Stimulated activated CD8-positive, alpha-beta memory T cell treated with anti-CD3 and anti-CD28 coated beads, Interleukin-4, amount 100 ng/mL, for 48 hours (primary cell): Measurements from ENCODE around the gene WDR27.

Experiments
- DNase-seq: peaks from one replicate; pipeline ENCODE4 v3.0.0-alpha.2; 2020

The WDR27 gene

DNA sequence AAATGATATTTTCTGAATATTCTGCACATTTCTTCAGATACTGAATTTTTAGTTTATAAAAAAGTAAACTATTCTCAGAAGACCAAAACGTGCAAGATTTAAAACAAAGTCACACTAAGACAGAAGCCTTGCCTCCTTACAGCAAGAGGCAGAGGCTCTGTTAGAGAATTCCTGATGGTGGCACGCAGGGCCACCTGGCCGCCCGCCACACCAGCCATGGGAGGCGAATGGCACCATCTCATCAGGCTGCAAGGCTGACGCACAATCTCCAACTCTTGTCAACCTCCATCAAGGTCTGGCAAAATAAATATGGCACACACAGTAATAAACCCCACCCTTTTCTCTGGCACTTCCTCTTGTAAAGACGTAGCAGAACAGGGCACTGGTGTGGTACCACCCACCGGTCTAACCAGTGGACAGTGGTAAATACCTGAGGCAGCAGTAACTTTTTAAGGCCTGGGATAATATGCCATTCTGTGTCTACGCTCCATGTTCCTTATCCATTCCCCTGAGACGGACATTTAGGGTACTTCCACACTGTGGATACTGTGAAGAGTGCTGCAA lies 111.4 kb downstream of the WDR27 start:
- no peak for DNase-seq

- DNase-seq, result no peak
These were observed 112.1 kb downstream of the WDR27 start for GRCh38 chr6:169589699-169590257.

GRCh38 chr6:169589293-169589692 lies 112.5 kb downstream of the WDR27 start:
- no peak for DNase-seq

- no peak for DNase-seq
These were observed 113.9 kb downstream of the WDR27 start for GRCh38 chr6:169587975-169588374.

GRCh38 chr6:169583886-169584541 lies 117.8 kb downstream of the WDR27 start:
- no peak for DNase-seq

GRCh38 chr6:169579407-169580111 lies 122.3 kb downstream of the WDR27 start:
- no peak for DNase-seq

DNA sequence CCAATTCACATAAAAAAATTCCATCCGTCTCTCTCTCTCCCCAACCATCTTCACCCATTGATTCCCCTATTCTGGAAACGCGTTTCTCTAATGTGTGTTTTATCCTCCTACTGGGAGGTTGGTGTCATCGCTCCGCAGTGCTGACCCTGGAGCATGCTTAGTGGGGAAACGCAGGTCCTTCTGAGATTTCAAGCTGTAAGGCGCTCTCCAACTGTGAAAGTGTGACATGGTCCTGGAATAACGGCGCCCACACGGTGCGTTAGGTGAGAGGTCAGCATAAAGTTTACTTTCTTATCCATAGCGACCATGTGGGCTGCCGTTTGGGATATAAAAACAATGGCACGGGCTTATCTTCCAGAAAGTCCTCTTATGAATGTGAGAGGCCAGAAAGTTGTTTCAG lies 123.9 kb downstream of the WDR27 start:
- no peak for DNase-seq

DNA sequence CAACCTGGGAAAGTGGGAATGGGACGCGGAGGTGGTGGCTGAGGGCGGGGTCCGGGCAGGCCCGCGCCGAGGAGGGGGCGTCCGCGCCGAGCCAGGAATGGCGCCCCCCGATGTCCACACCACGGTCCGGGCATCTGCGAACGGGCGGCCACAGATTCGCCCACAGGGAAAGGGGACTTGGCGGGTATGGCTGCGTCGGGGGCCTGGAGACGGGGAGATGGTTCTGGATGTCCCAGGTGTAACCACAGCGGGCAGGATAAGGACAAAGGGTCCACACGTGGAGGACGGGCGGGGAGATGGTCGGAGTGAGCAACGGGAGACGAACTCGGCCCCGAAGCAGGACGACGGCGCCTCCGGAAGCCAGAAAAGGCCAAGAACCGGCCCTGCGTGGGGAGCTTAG lies 124.6 kb downstream of the WDR27 start:
- no peak for DNase-seq

GRCh38 chr6:169575821-169576220 lies 126.0 kb downstream of the WDR27 start:
- DNase-seq, result no peak

DNA sequence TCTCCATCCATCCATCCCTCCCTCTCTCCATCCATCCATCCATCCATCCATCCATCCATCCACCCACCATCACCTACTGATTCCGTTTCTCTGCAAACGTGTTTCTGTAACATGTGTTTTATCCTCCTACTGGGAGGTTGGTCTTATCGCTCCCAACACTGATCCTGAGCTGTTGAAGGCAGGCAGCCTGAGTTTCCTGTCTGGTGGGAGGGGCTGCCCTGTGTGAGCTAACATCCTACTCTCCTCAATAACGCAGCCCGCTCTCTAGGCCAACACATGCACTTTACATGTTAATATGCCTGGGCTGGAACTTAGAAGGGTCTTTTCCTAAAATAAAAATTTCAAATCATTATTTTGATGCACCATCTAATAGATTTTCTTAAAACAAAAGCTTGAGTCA lies 126.5 kb downstream of the WDR27 start:
- no peak for DNase-seq

- no peak for DNase-seq
These were observed 127.4 kb downstream of the WDR27 start for GRCh38 chr6:169574420-169574819.

GRCh38 chr6:169573883-169574282 lies 127.9 kb downstream of the WDR27 start:
- DNase-seq, result no peak

- no peak for DNase-seq
These were observed 130.5 kb downstream of the WDR27 start for GRCh38 chr6:169571123-169571962.

DNA sequence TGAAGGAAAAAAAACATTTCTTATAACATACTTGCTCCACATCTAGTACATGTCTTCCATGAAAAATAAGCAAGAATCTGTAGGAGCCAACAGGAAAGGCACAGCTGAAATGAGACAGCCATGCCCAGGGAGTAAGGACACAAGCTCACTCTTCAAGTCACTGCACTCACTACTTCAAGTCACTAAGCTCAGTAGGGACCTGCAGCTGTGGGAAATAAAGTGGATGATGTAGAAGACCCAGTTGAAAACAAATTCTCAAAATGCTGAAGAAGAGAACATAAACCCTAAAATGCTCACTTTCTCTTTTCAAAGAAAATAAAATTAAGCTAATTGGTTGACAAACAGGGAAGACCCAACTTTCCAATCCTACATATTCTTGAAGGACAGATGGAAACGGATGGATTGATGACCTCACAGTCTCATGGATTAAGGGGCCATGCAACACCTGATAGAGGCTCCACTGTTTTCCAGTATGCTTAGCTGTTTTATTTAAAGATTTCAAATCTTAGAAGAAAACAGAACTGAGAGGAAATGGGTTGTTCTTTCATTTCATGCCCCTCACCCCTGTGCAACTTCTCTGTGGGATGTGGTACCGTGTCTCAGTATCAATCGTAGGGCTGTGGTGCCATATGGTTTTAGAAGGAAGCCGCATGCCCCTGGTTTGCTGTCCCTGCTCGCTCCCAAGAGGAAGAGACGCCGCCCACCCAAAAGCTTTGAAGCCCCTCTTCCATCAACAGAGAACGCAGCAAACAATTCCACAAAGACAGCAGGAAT lies 133.3 kb downstream of the WDR27 start:
- DNase-seq, result no peak

DNA sequence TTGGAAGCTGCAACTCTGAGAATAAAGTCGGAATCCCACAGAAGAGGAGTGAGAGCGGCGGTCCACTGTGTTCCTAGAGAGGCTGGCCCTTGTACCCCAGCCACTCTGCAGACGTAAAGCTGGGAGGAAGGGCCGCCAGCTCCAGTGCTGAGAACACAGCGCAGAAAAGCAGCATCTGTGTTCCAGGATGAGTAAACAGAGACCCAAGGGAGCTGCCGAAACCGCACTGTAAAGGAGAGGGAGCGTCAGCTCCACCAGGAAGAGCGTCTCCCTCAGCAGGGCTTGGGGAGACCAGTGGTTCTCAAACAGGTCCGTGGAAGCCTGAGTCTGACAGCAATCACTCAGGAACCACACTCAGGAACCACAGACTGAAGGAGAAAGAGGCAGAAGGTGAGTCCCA lies 134.0 kb downstream of the WDR27 start:
- no peak for DNase-seq

- DNase-seq, result no peak
These were observed 134.7 kb downstream of the WDR27 start for GRCh38 chr6:169566961-169567750.

- no peak for DNase-seq
These were observed 135.5 kb downstream of the WDR27 start for GRCh38 chr6:169566319-169566718.

- no peak for DNase-seq
These were observed 137.2 kb downstream of the WDR27 start for GRCh38 chr6:169564453-169565240.

DNA sequence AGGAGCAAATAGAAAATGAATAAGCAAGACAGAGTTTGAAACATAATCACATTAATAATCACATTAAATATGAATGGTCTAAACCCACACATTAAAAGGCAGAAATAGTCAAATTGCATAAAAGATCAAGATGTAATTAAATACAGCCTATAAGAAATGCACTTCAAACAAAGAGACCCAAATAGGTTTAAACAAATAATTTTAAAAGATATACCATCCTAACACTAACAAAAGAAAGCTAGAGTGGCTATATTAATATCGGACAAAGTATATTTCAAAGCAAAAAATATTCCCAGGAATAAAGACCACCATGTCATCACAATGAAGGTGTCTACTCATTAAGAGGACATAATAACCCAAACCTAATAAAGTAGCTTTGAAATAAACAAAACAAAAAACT lies 140.2 kb downstream of the WDR27 start:
- no peak for DNase-seq

- DNase-seq, result no peak
These were observed 142.2 kb downstream of the WDR27 start for GRCh38 chr6:169559592-169559991.
